ENCODE results near the gene CDKAL1.

The CDKAL1 gene

GRCh38 chr6:20693466-20694063, 159.3 kb downstream of the CDKAL1 start:
- Histone ChIP-seq H3K36me3 (ENCODE audit: insufficient read depth, low read length) (no peaks in the 10 kb centered on the region), H3K4me3 (ENCODE audit: low read depth, low read length) (no peak overlapping the region), H3K4me1 (ENCODE audit: control insufficient read depth, insufficient read depth, low read length, unreplicated experiment) (peaks cover 13% of the 10 kb centered on the region), H3K27ac (ENCODE audit: low read depth, low read length) (no peak overlapping the region), H3K79me2 (ENCODE audit: control insufficient read depth, insufficient read depth, low read length, unreplicated experiment) (peaks cover 3% of the 10 kb centered on the region), H3K27me3 (ENCODE audit: insufficient read depth, low read length) (no peaks in the 10 kb centered on the region), H2AFZ (ENCODE audit: low read length, unreplicated experiment) (no peak overlapping the region)

GRCh38 chr6:20696676-20697075, 162.4 kb downstream of the CDKAL1 start:
- Histone ChIP-seq H2AFZ (ENCODE audit: low read length, unreplicated experiment) (no peak overlapping the region), H3K4me3 (ENCODE audit: low read depth, low read length) (no peak overlapping the region), H3K4me1 (ENCODE audit: control insufficient read depth, insufficient read depth, low read length, unreplicated experiment) (no peaks in the 10 kb centered on the region), H3K79me2 (ENCODE audit: control insufficient read depth, insufficient read depth, low read length, unreplicated experiment) (no peaks in the 10 kb centered on the region), H3K27ac (ENCODE audit: low read depth, low read length) (no peak overlapping the region), H3K27me3 (ENCODE audit: insufficient read depth, low read length) (no peaks in the 10 kb centered on the region), H3K36me3 (ENCODE audit: insufficient read depth, low read length) (no peaks in the 10 kb centered on the region)

GRCh38 chr6:20698675-20699074, 164.4 kb downstream of the CDKAL1 start:
- Histone ChIP-seq H3K4me1 (ENCODE audit: control insufficient read depth, insufficient read depth, low read length, unreplicated experiment) (no peaks in the 10 kb centered on the region), H3K27me3 (ENCODE audit: insufficient read depth, low read length) (no peaks in the 10 kb centered on the region), H3K79me2 (ENCODE audit: control insufficient read depth, insufficient read depth, low read length, unreplicated experiment) (no peaks in the 10 kb centered on the region), H3K27ac (ENCODE audit: low read depth, low read length) (no peak overlapping the region), H3K4me3 (ENCODE audit: low read depth, low read length) (no peak overlapping the region), H3K36me3 (ENCODE audit: insufficient read depth, low read length) (no peaks in the 10 kb centered on the region), H2AFZ (ENCODE audit: low read length, unreplicated experiment) (no peak overlapping the region)

GRCh38 chr6:20699402-20699801, 165.1 kb downstream of the CDKAL1 start:
- Histone ChIP-seq H2AFZ (ENCODE audit: low read length, unreplicated experiment) (no peak overlapping the region), H3K4me1 (ENCODE audit: control insufficient read depth, insufficient read depth, low read length, unreplicated experiment) (peaks cover 3% of the 10 kb centered on the region), H3K27ac (ENCODE audit: low read depth, low read length) (no peak overlapping the region), H3K27me3 (ENCODE audit: insufficient read depth, low read length) (no peaks in the 10 kb centered on the region), H3K79me2 (ENCODE audit: control insufficient read depth, insufficient read depth, low read length, unreplicated experiment) (no peaks in the 10 kb centered on the region), H3K4me3 (ENCODE audit: low read depth, low read length) (no peak overlapping the region), H3K36me3 (ENCODE audit: insufficient read depth, low read length) (no peaks in the 10 kb centered on the region)

- Histone ChIP-seq H3K4me3 (ENCODE audit: low read depth, low read length) (no peak overlapping the region), H3K36me3 (ENCODE audit: insufficient read depth, low read length) (no peaks in the 10 kb centered on the region), H3K27ac (ENCODE audit: low read depth, low read length) (no peak overlapping the region), H2AFZ (ENCODE audit: low read length, unreplicated experiment) (no peak overlapping the region), H3K4me1 (ENCODE audit: control insufficient read depth, insufficient read depth, low read length, unreplicated experiment) (peaks cover 3% of the 10 kb centered on the region), H3K79me2 (ENCODE audit: control insufficient read depth, insufficient read depth, low read length, unreplicated experiment) (no peaks in the 10 kb centered on the region), H3K27me3 (ENCODE audit: insufficient read depth, low read length) (no peaks in the 10 kb centered on the region)
These were observed 166.1 kb downstream of the CDKAL1 start for GRCh38 chr6:20700375-20700774.

- H2AFZ ChIP-seq (ENCODE audit: low read length, unreplicated experiment), result no peak overlapping the region
- H3K79me2 ChIP-seq (ENCODE audit: control insufficient read depth, insufficient read depth, low read length, unreplicated experiment), result no peaks in the 10 kb centered on the region
- H3K27ac ChIP-seq (ENCODE audit: low read depth, low read length), result no peak overlapping the region
- H3K27me3 ChIP-seq (ENCODE audit: insufficient read depth, low read length), result no peaks in the 10 kb centered on the region
- H3K4me3 ChIP-seq (ENCODE audit: low read depth, low read length), result no peak overlapping the region
- peaks cover 3% of the 10 kb centered on the region for H3K4me1 ChIP-seq (ENCODE audit: control insufficient read depth, insufficient read depth, low read length, unreplicated experiment)
- H3K36me3 ChIP-seq (ENCODE audit: insufficient read depth, low read length), result no peaks in the 10 kb centered on the region
These were observed 168.1 kb downstream of the CDKAL1 start for GRCh38 chr6:20702366-20702765.

- Histone ChIP-seq H3K27ac (ENCODE audit: low read depth, low read length) (no peak overlapping the region), H3K79me2 (ENCODE audit: control insufficient read depth, insufficient read depth, low read length, unreplicated experiment) (no peaks in the 10 kb centered on the region), H2AFZ (ENCODE audit: low read length, unreplicated experiment) (no peak overlapping the region), H3K36me3 (ENCODE audit: insufficient read depth, low read length) (no peaks in the 10 kb centered on the region), H3K27me3 (ENCODE audit: insufficient read depth, low read length) (no peaks in the 10 kb centered on the region), H3K4me3 (ENCODE audit: low read depth, low read length) (no peak overlapping the region), H3K4me1 (ENCODE audit: control insufficient read depth, insufficient read depth, low read length, unreplicated experiment) (peaks cover 3% of the 10 kb centered on the region)
These were observed 168.8 kb downstream of the CDKAL1 start for GRCh38 chr6:20703049-20703448.

GRCh38 chr6:20704325-20705025, 170.2 kb downstream of the CDKAL1 start:
- Histone ChIP-seq H3K27ac (ENCODE audit: low read depth, low read length) (no peak overlapping the region), H3K36me3 (ENCODE audit: insufficient read depth, low read length) (no peaks in the 10 kb centered on the region), H3K4me3 (ENCODE audit: low read depth, low read length) (peak overlapping the region; percentile 5; the same call in 1 of the 2 replicates)

GRCh38 chr6:20705741-20706140, 171.5 kb downstream of the CDKAL1 start:
- H3K79me2 ChIP-seq (ENCODE audit: control insufficient read depth, insufficient read depth, low read length, unreplicated experiment), result no peaks in the 10 kb centered on the region
- no peak overlapping the region for H3K27ac ChIP-seq (ENCODE audit: low read depth, low read length)
- no peak overlapping the region for H2AFZ ChIP-seq (ENCODE audit: low read length, unreplicated experiment)
- H3K36me3 ChIP-seq (ENCODE audit: insufficient read depth, low read length), result no peaks in the 10 kb centered on the region
- no peaks in the 10 kb centered on the region for H3K27me3 ChIP-seq (ENCODE audit: insufficient read depth, low read length)
- H3K4me1 ChIP-seq (ENCODE audit: control insufficient read depth, insufficient read depth, low read length, unreplicated experiment), result peaks cover 3% of the 10 kb centered on the region
- no peak overlapping the region for H3K4me3 ChIP-seq (ENCODE audit: low read depth, low read length)

More at GRCh38 chr6:20704325-20705025, 170.2 kb downstream of the CDKAL1 start:
- peaks cover 3% of the 10 kb centered on the region for H3K4me1 ChIP-seq (ENCODE audit: control insufficient read depth, insufficient read depth, low read length, unreplicated experiment)
- H3K27me3 ChIP-seq (ENCODE audit: insufficient read depth, low read length), result no peaks in the 10 kb centered on the region
- no peak overlapping the region for H2AFZ ChIP-seq (ENCODE audit: low read length, unreplicated experiment)
- H3K79me2 ChIP-seq (ENCODE audit: control insufficient read depth, insufficient read depth, low read length, unreplicated experiment), result no peaks in the 10 kb centered on the region

- Histone ChIP-seq H3K27me3 (ENCODE audit: insufficient read depth, low read length) (no peaks in the 10 kb centered on the region), H3K4me1 (ENCODE audit: control insufficient read depth, insufficient read depth, low read length, unreplicated experiment) (peaks cover 8% of the 10 kb centered on the region), H3K27ac (ENCODE audit: low read depth, low read length) (no peak overlapping the region), H3K4me3 (ENCODE audit: low read depth, low read length) (no peak overlapping the region), H3K36me3 (ENCODE audit: insufficient read depth, low read length) (no peaks in the 10 kb centered on the region), H3K79me2 (ENCODE audit: control insufficient read depth, insufficient read depth, low read length, unreplicated experiment) (no peaks in the 10 kb centered on the region), H2AFZ (ENCODE audit: low read length, unreplicated experiment) (no peak overlapping the region)
These were observed 172.1 kb downstream of the CDKAL1 start for GRCh38 chr6:20706238-20706938.

All from ACC112 (cell line).